Gastroesophageal sphincter (tissue), 3 donors: ENCODE measurements around the gene MYLK4.

Experiments
- POLR2A ChIP-seq, 2 donors: fragments of 450-650 bp; IDR thresholded peaks; one replicate each; pipeline ENCODE4 v1.6.1; 2017; ENCODE audit warnings: antibody characterized with exemption in 2 of 2, mild to moderate bottlenecking in 2 of 2, moderate library complexity in 1 of 2
- POLR2AphosphoS5 ChIP-seq: sonication (generic); formaldehyde crosslinking; IDR thresholded peaks from one replicate; pipeline ENCODE4 v1.6.1; 2017; ENCODE audit warnings: antibody characterized with exemption
- TF ChIP-seq, protein P1 (sequence below), 4 experiments: fragments of 200-600 bp in 2 of 4; fragments of 450-650 bp in 2 of 4; sonication (generic) in 1 of 4; IDR thresholded peaks; one replicate each; pipeline ENCODE4 v1.5.1; 2017 to 2019; ENCODE audit warnings: antibody characterized with exemption in 4 of 4, mild to moderate bottlenecking in 2 of 4, moderate library complexity in 2 of 4

DNA sequence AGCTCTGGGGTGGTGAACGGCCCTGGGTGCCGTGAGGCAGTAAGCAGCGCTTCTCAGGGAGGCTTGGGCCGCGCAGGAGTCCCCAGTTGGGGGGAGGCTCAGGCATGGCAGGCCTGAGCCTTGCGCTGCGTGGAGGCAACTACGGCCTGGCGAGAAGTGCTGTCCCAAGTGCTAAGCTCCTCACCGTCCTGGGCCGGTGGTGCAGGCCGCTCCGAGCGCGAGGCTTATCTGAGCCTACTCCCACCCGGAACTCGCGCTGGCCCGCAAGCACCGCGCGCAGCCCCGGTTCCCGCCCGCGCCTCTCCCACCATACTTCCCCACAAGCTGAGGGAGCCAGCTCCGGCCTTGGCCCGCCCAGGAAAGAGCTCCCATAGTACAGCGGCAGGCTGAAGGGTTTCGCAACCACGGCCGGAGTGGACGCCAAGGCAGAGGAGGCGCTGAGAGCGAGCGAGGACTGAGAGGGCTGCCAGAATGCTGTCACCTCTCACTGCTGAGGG, 12.7 kb upstream of the MYLK4 start:
- TF ChIP-seq, protein P1, sequence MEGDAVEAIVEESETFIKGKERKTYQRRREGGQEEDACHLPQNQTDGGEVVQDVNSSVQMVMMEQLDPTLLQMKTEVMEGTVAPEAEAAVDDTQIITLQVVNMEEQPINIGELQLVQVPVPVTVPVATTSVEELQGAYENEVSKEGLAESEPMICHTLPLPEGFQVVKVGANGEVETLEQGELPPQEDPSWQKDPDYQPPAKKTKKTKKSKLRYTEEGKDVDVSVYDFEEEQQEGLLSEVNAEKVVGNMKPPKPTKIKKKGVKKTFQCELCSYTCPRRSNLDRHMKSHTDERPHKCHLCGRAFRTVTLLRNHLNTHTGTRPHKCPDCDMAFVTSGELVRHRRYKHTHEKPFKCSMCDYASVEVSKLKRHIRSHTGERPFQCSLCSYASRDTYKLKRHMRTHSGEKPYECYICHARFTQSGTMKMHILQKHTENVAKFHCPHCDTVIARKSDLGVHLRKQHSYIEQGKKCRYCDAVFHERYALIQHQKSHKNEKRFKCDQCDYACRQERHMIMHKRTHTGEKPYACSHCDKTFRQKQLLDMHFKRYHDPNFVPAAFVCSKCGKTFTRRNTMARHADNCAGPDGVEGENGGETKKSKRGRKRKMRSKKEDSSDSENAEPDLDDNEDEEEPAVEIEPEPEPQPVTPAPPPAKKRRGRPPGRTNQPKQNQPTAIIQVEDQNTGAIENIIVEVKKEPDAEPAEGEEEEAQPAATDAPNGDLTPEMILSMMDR (IDR thresholded peaks at IDR 0.05): no peak
- TF ChIP-seq POLR2AphosphoS5 (no peak), POLR2A (IDR thresholded peaks at IDR 0.05) (no peak)
